OCI-LY1 (cell line): ENCODE data around the gene TNIP1.

Experiments used
- EZH2 ChIP-seq: fragments of 200-600 bp; sonication (generic), shearing (Covaris generic); IDR thresholded peaks from 2 replicates; pipeline ENCODE4 v1.8.0; 2017; ENCODE audit warnings: borderline replicate concordance, mixed run types, mild to moderate bottlenecking, antibody characterized with exemption, low read length, moderate library complexity, mixed read lengths
- TF ChIP-seq, protein P1 (sequence below): fragments of 200-600 bp; sonication (generic), shearing (Covaris generic); IDR thresholded peaks from 2 replicates; pipeline ENCODE4 v1.5.1; 2017; ENCODE audit warnings: mild to moderate bottlenecking, antibody characterized with exemption, low read length, moderate library complexity, mixed read lengths

DNA sequence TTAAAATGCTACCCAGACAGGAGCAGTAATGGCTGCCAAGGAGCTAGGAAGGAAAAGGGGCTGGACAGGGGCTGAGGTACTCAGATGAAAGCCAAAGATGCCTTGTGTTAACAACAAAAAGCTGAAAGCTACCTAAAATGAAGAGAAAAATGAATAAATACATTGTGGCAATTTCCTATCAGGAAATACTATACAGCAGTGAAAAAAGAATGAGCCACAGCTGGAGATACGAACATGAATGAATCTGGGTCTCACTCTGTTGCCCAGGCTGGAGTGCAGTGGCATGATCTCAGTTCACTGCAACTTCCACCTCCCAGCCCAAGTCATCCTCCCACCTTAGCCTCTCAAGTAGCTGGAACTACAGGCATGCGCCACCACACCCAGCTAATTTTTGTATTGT, 6.3 kb downstream of the TNIP1 start:
- TF ChIP-seq, protein P1, sequence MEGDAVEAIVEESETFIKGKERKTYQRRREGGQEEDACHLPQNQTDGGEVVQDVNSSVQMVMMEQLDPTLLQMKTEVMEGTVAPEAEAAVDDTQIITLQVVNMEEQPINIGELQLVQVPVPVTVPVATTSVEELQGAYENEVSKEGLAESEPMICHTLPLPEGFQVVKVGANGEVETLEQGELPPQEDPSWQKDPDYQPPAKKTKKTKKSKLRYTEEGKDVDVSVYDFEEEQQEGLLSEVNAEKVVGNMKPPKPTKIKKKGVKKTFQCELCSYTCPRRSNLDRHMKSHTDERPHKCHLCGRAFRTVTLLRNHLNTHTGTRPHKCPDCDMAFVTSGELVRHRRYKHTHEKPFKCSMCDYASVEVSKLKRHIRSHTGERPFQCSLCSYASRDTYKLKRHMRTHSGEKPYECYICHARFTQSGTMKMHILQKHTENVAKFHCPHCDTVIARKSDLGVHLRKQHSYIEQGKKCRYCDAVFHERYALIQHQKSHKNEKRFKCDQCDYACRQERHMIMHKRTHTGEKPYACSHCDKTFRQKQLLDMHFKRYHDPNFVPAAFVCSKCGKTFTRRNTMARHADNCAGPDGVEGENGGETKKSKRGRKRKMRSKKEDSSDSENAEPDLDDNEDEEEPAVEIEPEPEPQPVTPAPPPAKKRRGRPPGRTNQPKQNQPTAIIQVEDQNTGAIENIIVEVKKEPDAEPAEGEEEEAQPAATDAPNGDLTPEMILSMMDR, result no peak
- no peak for TF ChIP-seq EZH2
